H1 (cell line): ENCODE results near the gene PDZD4. TPM values are rescaled to one million over a fixed set of nuclear protein-coding genes. Genes with fewer than 3 reads are reported as not detected.
A peak's percentile ranks its signal among the peaks of the same experiment; 100 is the strongest.

Experiments used
- CTCF ChIA-PET: fragments of 300-600 bp; sonication (Branson Sonifier 250); formaldehyde crosslinking; loops from one replicate; lab custom pipeline; 2021; ENCODE audit not compliant: partially characterized antibody; lab: Charles Lee
- POLR2A ChIA-PET: fragments of 300-600 bp; sonication (Branson Sonifier 250); formaldehyde crosslinking; loops from one replicate; lab custom pipeline; 2021; ENCODE audit warnings: inconsistent platforms; ENCODE audit not compliant: partially characterized antibody; lab: Charles Lee
- DNase-seq, 2 experiments: peaks; one replicate each; pipeline versions ENCODE4 v3.0.0 to v3.0.0-alpha.2; 2010 to 2022; ENCODE audit warnings: low spot score in 2 of 2, low read depth in 1 of 2, mixed read lengths in 1 of 2
- FAIRE-seq: peaks from 2 replicates; lab custom pipeline; 2011; peaks lifted over from hg19 to GRCh38; lab: Jason Lieb, UNC
- H2AFZ ChIP-seq: 2 replicates; pipeline ENCODE4 v1.8.1; 2012; ENCODE audit warnings: low read length, inconsistent platforms
- H2AK5ac ChIP-seq: 2 replicates; pipeline ENCODE4 v1.6.1; 2013; ENCODE audit warnings: low read depth, low read length
- H2BK120ac ChIP-seq: replicated peaks from 2 replicates; pipeline ENCODE3; 2013; ENCODE audit warnings: low read depth, low read length, inconsistent platforms
- H2BK12ac ChIP-seq: 2 replicates; pipeline ENCODE4 v1.6.1; 2013; ENCODE audit warnings: low read depth, low read length
- H2BK15ac ChIP-seq: 2 replicates; pipeline ENCODE4 v1.6.1; 2013; ENCODE audit warnings: low read length
- H2BK20ac ChIP-seq: 2 replicates; pipeline ENCODE4 v1.6.1; 2013; ENCODE audit warnings: low read length
- H2BK5ac ChIP-seq: 2 replicates; pipeline ENCODE4 v1.6.1; 2013; ENCODE audit warnings: low read depth, low read length
- H3K14ac ChIP-seq: 2 replicates; pipeline ENCODE4 v1.6.1; 2013; ENCODE audit warnings: inconsistent platforms; ENCODE audit not compliant: insufficient read length
- H3K18ac ChIP-seq: 2 replicates; pipeline ENCODE4 v1.6.1; 2013; ENCODE audit warnings: low read length; ENCODE audit errors: extremely low read depth
- H3K23ac ChIP-seq: 2 replicates; pipeline ENCODE4 v1.6.1; 2013; ENCODE audit warnings: inconsistent platforms; ENCODE audit not compliant: insufficient read length
- H3K23me2 ChIP-seq: 2 replicates; pipeline ENCODE4 v1.6.1; 2013; ENCODE audit warnings: low read depth, low read length
- H3K27ac ChIP-seq: 2 replicates; pipeline ENCODE4 v1.6.1; 2011; ENCODE audit warnings: low read depth, low read length, inconsistent platforms
- H3K27me3 ChIP-seq, 4 experiments: replicated peaks in 1 of 4; 1 replicate in 1 of 4; 2 replicates in 3 of 4; pipeline versions ENCODE4 v1.6.1 to v1.8.1; 2011 to 2013; ENCODE audit warnings: low read length in 3 of 4, mild to moderate bottlenecking in 3 of 4, inconsistent platforms in 2 of 4, mixed read lengths in 2 of 4, moderate library complexity in 1 of 4; ENCODE audit not compliant: control insufficient read depth in 3 of 4, insufficient read depth in 3 of 4; ENCODE audit errors: extremely low read depth in 1 of 4
- H3K36me3 ChIP-seq, 4 experiments: 2 replicates each; pipeline versions ENCODE4 v1.6.1 to v1.8.1; 2011 to 2013; ENCODE audit warnings: mild to moderate bottlenecking in 4 of 4, low read length in 3 of 4, moderate library complexity in 2 of 4, control low read depth in 1 of 4, inconsistent platforms in 1 of 4; ENCODE audit not compliant: insufficient read depth in 4 of 4, control insufficient read depth in 2 of 4
- H3K4ac ChIP-seq: replicated peaks from 2 replicates; pipeline ENCODE3; 2013; ENCODE audit warnings: low read length, low read depth, mixed read lengths, inconsistent platforms; ENCODE audit not compliant: insufficient read length
- H3K4me1 ChIP-seq, 4 experiments: replicated peaks in 1 of 4; 1 replicate in 1 of 4; 2 replicates in 3 of 4; pipeline versions ENCODE4 v1.6.1 to v1.8.1; 2011 to 2013; ENCODE audit warnings: low read length in 3 of 4, inconsistent platforms in 2 of 4, mixed read lengths in 1 of 4; ENCODE audit not compliant: insufficient read depth in 4 of 4, control insufficient read depth in 3 of 4
- H3K4me2 ChIP-seq, 2 experiments: 2 replicates each; pipeline versions ENCODE4 v1.6.1 to v1.8.1; 2011 to 2013; ENCODE audit warnings: low read depth in 2 of 2, low read length in 2 of 2, control low read depth in 1 of 2, inconsistent platforms in 1 of 2, mild to moderate bottlenecking in 1 of 2; ENCODE audit not compliant: insufficient read depth in 1 of 2
- H3K4me3 ChIP-seq, 4 experiments: fragments of 200-600, 300-600 bp in 1 of 4; sonication (generic), shearing (Covaris generic), sonication (Bioruptor Twin) in 1 of 4; 2 replicates each; pipeline versions ENCODE4 v1.5.1 to v1.8.1; 2011 to 2016; ENCODE audit warnings: low read length in 4 of 4, low read depth in 3 of 4, control low read depth in 2 of 4, inconsistent platforms in 2 of 4, mild to moderate bottlenecking in 2 of 4, mixed read lengths in 1 of 4, moderate library complexity in 1 of 4; ENCODE audit not compliant: insufficient read depth in 2 of 4; ENCODE audit errors: extremely low read depth in 1 of 4
- H3K56ac ChIP-seq: replicated peaks from 2 replicates; pipeline ENCODE3; 2013; ENCODE audit warnings: low read depth, mild to moderate bottlenecking, mixed read lengths, low read length, inconsistent platforms; ENCODE audit not compliant: insufficient read length
- H3K79me1 ChIP-seq: 2 replicates; pipeline ENCODE4 v1.6.1; 2013; ENCODE audit warnings: low read depth, low read length, control low read depth
- H3K79me2 ChIP-seq, 2 experiments: 2 replicates each; pipeline versions ENCODE4 v1.6.1 to v1.8.1; 2012 to 2013; ENCODE audit warnings: low read length in 2 of 2, mild to moderate bottlenecking in 2 of 2, inconsistent platforms in 1 of 2; ENCODE audit not compliant: insufficient read depth in 2 of 2, control insufficient read depth in 1 of 2
- H3K9ac ChIP-seq, 4 experiments: replicated peaks in 1 of 4; 1 replicate in 1 of 4; 2 replicates in 3 of 4; pipeline versions ENCODE4 v1.6.1 to v1.8.1; 2011 to 2013; ENCODE audit warnings: low read depth in 3 of 4, low read length in 3 of 4, control low read depth in 2 of 4, mild to moderate bottlenecking in 2 of 4, moderate library complexity in 2 of 4, inconsistent platforms in 1 of 4; ENCODE audit errors: extremely low read depth in 1 of 4
- H3K9me3 ChIP-seq, 2 experiments: 2 replicates each; pipeline versions ENCODE4 v1.6.1 to v1.8.1; 2012 to 2013; ENCODE audit warnings: mild to moderate bottlenecking in 2 of 2, moderate library complexity in 2 of 2, control low read depth in 1 of 2, inconsistent platforms in 1 of 2, low read depth in 1 of 2, low read length in 1 of 2, mixed read lengths in 1 of 2; ENCODE audit not compliant: insufficient read depth in 2 of 2
- H4K20me1 ChIP-seq, 2 experiments: replicated peaks in 1 of 2; 2 replicates each; pipeline versions ENCODE3 to v1.8.1; 2011 to 2013; ENCODE audit warnings: inconsistent platforms in 2 of 2, low read length in 2 of 2, mild to moderate bottlenecking in 1 of 2; ENCODE audit not compliant: insufficient read depth in 2 of 2, control insufficient read depth in 1 of 2
- H4K5ac ChIP-seq: 2 replicates; pipeline ENCODE4 v1.6.1; 2013; ENCODE audit warnings: low read length, low read depth, mixed read lengths, inconsistent platforms; ENCODE audit not compliant: insufficient read length
- H4K8ac ChIP-seq: 2 replicates; pipeline ENCODE4 v1.8.0; 2013; ENCODE audit warnings: mild to moderate bottlenecking, moderate library complexity, low read length, inconsistent platforms; ENCODE audit not compliant: insufficient read depth; ENCODE audit errors: extremely low read depth
- H4K91ac ChIP-seq: replicated peaks from 2 replicates; pipeline ENCODE3; 2013; ENCODE audit warnings: low read length, mixed read lengths, inconsistent platforms; ENCODE audit not compliant: insufficient read length
- BRCA1 ChIP-seq: IDR thresholded peaks from 2 replicates; pipeline ENCODE4 v1.6.1; 2012; ENCODE audit warnings: low read depth, low read length, improper control_type of control experiment
- POLR2A ChIP-seq, 2 experiments: IDR thresholded peaks; 1 replicate in 1 of 2; 2 replicates in 1 of 2; pipeline ENCODE4 v1.6.1; 2011; ENCODE audit warnings: low read depth in 2 of 2, low read length in 2 of 2, mild to moderate bottlenecking in 2 of 2; ENCODE audit errors: control extremely low read depth in 1 of 2
- whole genome bisulfite sequencing, 2 experiments: shearing (Covaris generic) in 1 of 2; methylation state at CpG; one replicate each; pipeline versions ENCODE4 v1.1.6 to v1.1.7; 2013 to 2015; ENCODE audit warnings: low lambda C conversion rate in 2 of 2, mixed read lengths in 2 of 2, inconsistent platforms in 1 of 2, low coverage in 1 of 2, missing lambda C conversion rate in 1 of 2; ENCODE audit not compliant: insufficient replicate concordance in 2 of 2, insufficient coverage in 1 of 2, insufficient read length in 1 of 2; ENCODE audit errors: extremely low coverage in 1 of 2, missing lambda C conversion rate in 1 of 2; 5-methylcytosine and 5-hydroxymethylcytosine counted together
- polyA plus RNA-seq, 7 experiments: library from polyadenylated mRNA; depleted of rRNA in 3 of 7; stranded (reverse) in 5 of 7; unstranded in 2 of 7; fragments of >200 nt in 5 of 7; fragments of 200-250 nt in 2 of 7; gene quantifications; 1 replicate in 5 of 7; 2 replicates in 1 of 7; 4 replicates in 1 of 7; pipeline versions ENCODE4 v1.2.1 to v1.2.3, GENCODE V29; 2011 to 2013; ENCODE audit warnings: missing spikeins in 2 of 7, mixed read lengths in 2 of 7
- total RNA-seq: library from RNA; stranded (reverse); fragmentation: NEBNext Ultra II Directional; extraction: Animal tissue kit (Norgen Biotek cat#: 25700); gene quantifications from 2 replicates; pipeline ENCODE4 v1.2.1, GENCODE V29; 2021

PDZD4 gene
- total and polyA plus RNA-seq, 2 of the 8 experiments (the other 6 are each of a cell fraction or from before 2014, with no cell fraction given): 45.8 to 169 TPM

GRCh38 chrX:153816831-153817690, 13.3 kb downstream of the PDZD4 start:
- peaks cover 0 to 16% of the 10 kb centered on the region in 2 experiments for H4K20me1 ChIP-seq
- H2BK120ac ChIP-seq: no peak overlapping the region
- no peak overlapping the region for H4K8ac ChIP-seq
- H3K79me2 ChIP-seq: peaks cover 15 to 80% of the 10 kb centered on the region in 2 experiments
- ChIA-PET CTCF (interaction anchor here (1.2 kb wide), 1 partner anchor 9 kb away, joined by 3 read pairs; no protein-coding TSS in a partner anchor), POLR2A (interaction anchor here (0.8 kb wide), 1 partner anchor 9 kb away, joined by 3 read pairs; no protein-coding TSS in a partner anchor)
- 93% methylated on average over 20 of the region's 25 CpGs; no CpG with 5 or more reads in 1 of the 2 experiments for WGBS, 2 experiments
- TF ChIP-seq BRCA1 (no peak), POLR2A (IDR thresholded peaks at IDR 0.05; ENCODE audit: control extremely low read depth in 1 of 2, low read depth in 2 of 2, low read length in 2 of 2) (no peak)
- DNase-seq: no peak
- no peak overlapping the region for H2BK20ac ChIP-seq
- H3K27me3 ChIP-seq: no peaks in the 10 kb centered on the region
- H3K9me3 ChIP-seq: no peaks in the 10 kb centered on the region
- H4K91ac ChIP-seq: no peak overlapping the region
- H3K18ac ChIP-seq: no peak overlapping the region
- H3K79me1 ChIP-seq: 0 out of 2 replicates have a peak, but pooled peaks cover 2% of the 10 kb centered on the region
- H3K23ac ChIP-seq: no peak overlapping the region
- no peak overlapping the region for H3K4me3 ChIP-seq
- H2BK15ac ChIP-seq: no peak overlapping the region
- peaks cover 3 to 27% (median 10%) of the 10 kb centered on the region in 4 experiments for H3K4me1 ChIP-seq
- no peak overlapping the region for H3K4ac ChIP-seq
- no peak overlapping the region for H4K5ac ChIP-seq
- 0 out of 2 replicates have a peak overlapping the region, but pooled peaks have one; percentile 27 for H2BK12ac ChIP-seq
- no peak for FAIRE-seq
- no peaks in the 10 kb centered on the region for H3K36me3 ChIP-seq
- no peak overlapping the region for H3K14ac ChIP-seq
- no peak overlapping the region for H3K9ac ChIP-seq
- H3K27ac ChIP-seq: no peak overlapping the region
- no peak overlapping the region for H2AFZ ChIP-seq
- H2AK5ac ChIP-seq: peak overlapping the region; percentile 82; the same call in 1 of the 2 replicates
- no peak overlapping the region for H3K56ac ChIP-seq
- no peak overlapping the region; a peak in 1 of 4 replicates for H3K4me2 ChIP-seq
- H2BK5ac ChIP-seq: peak overlapping the region; percentile 66; the same call in 1 of the 2 replicates
- H3K23me2 ChIP-seq: peaks cover 2% of the 10 kb centered on the region; the same call in 1 of the 2 replicates
